ENCODE measurements around the gene SRSF1.
A peak's percentile ranks its signal among the peaks of the same experiment; 100 is the strongest.

Gene SRSF1, protein sequence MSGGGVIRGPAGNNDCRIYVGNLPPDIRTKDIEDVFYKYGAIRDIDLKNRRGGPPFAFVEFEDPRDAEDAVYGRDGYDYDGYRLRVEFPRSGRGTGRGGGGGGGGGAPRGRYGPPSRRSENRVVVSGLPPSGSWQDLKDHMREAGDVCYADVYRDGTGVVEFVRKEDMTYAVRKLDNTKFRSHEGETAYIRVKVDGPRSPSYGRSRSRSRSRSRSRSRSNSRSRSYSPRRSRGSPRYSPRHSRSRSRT

DNA sequence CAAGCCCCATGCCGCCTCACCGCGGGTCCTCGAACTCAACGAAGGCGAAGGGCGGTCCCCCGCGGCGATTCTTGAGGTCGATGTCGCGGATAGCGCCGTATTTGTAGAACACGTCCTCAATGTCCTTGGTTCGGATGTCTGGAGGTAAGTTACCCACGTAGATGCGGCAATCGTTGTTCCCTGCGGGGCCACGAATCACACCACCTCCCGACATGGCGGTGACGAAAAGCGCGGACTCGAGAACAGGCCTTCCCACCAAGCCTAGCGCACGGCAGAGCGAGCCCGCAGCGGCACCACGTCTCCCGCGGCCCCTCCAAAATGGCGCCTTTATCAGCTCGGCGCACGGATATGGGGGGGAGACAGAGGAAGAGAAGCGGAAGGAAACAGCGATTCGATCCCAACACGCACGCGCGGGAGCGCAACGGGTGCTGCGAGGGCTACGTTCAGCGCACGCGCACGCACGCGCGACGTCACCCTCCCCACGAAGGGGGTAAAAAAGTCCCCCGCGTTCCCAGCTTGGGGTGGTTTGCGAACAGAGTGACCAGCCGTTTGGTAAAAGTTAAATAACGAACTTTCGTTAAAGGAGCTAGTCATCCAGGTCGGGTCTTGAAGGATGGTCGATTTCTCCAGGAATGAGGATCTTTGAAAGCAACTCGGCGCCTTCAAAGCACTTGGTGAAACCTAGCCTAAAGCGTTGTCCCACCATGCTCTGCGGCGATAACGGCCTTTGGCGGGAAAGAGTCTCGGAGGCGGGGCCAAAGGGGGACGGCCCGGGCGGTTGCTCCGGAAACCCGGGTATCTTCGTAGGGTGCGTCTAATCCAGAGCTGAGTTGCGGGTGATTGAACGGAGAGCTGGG is at the start of gene SRSF1:
TSS of gene SRSF1 (minus strand) at position 323 of the 857 bp plus-strand sequence. CDS start at position 214, 109 bp downstream.
- peak within 1 kb of the TSS; percentile 90 for H3K4me3 ChIP-seq (ENCODE audit: low read depth, low read length)
- TF ChIP-seq, protein P1, sequence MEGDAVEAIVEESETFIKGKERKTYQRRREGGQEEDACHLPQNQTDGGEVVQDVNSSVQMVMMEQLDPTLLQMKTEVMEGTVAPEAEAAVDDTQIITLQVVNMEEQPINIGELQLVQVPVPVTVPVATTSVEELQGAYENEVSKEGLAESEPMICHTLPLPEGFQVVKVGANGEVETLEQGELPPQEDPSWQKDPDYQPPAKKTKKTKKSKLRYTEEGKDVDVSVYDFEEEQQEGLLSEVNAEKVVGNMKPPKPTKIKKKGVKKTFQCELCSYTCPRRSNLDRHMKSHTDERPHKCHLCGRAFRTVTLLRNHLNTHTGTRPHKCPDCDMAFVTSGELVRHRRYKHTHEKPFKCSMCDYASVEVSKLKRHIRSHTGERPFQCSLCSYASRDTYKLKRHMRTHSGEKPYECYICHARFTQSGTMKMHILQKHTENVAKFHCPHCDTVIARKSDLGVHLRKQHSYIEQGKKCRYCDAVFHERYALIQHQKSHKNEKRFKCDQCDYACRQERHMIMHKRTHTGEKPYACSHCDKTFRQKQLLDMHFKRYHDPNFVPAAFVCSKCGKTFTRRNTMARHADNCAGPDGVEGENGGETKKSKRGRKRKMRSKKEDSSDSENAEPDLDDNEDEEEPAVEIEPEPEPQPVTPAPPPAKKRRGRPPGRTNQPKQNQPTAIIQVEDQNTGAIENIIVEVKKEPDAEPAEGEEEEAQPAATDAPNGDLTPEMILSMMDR (IDR thresholded peaks at IDR 0.05; ENCODE audit: low read depth, low read length): no peak
- TF ChIP-seq MYC (IDR thresholded peaks at IDR 0.05; ENCODE audit: low read depth, low read length): peak; percentile 81
- TF ChIP-seq POLR2A (IDR thresholded peaks at IDR 0.05; ENCODE audit: extremely low read depth, insufficient read length): peak; percentile 92
- TF ChIP-seq, protein P2, sequence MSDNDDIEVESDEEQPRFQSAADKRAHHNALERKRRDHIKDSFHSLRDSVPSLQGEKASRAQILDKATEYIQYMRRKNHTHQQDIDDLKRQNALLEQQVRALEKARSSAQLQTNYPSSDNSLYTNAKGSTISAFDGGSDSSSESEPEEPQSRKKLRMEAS (IDR thresholded peaks at IDR 0.05; ENCODE audit: low read depth, low read length): peak; percentile 23; the same call in 1 of the 2 replicates
- peak; percentile 97 for DNase-seq (ENCODE audit: low read depth)

DNA sequence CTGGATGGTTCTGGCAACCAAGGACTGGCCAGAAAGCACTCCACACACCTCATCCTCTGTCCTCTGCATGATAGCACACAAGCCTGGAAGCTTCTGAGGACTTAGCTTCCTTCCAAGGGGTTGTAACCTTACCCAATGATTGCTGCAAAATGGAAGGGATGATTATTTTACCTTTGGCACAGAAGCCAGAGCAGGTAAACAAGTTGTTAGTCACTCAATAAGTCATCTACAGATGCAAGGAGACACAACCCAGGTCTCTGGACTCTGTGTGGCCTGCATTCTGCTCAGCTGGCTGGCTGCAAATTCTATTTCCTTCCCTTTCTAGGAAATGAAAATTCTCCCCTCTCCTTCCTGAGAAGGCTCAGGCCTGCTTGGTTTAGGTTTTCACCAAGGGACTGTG is 49.4 kb upstream of the SRSF1 start:
- no peak overlapping the region for H3K4me3 ChIP-seq (ENCODE audit: low read depth, low read length)
- TF ChIP-seq MYC (IDR thresholded peaks at IDR 0.05; ENCODE audit: low read depth, low read length) (no peak), POLR2A (IDR thresholded peaks at IDR 0.05; ENCODE audit: extremely low read depth, insufficient read length) (no peak)
- TF ChIP-seq, protein P2 (IDR thresholded peaks at IDR 0.05; ENCODE audit: low read depth, low read length): no peak
- TF ChIP-seq, protein P1 (IDR thresholded peaks at IDR 0.05; ENCODE audit: low read depth, low read length): no peak
- DNase-seq (ENCODE audit: low read depth): no peak

DNA sequence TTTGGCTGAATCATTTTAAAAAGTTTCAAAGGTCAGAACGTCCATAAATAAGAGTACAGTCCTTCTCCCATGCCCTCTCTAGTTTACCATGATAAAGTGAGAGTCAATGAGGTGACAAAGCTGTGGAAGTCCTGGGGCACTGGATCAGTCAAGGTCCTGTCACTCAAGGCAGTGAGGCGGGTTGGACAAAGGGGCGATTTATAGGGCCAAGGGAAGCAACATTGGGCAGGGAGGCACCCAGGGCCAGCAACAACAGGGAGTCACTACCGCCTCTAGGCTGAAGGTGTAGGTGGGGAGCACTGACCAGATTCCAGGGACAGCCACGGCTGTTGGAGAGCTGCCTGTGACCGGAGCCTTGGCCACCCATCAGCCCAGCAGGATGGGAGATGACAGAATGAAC is 47.6 kb upstream of the SRSF1 start:
- no peak for DNase-seq (ENCODE audit: low read depth)
- H3K4me3 ChIP-seq (ENCODE audit: low read depth, low read length): no peak overlapping the region
- TF ChIP-seq POLR2A (IDR thresholded peaks at IDR 0.05; ENCODE audit: extremely low read depth, insufficient read length): no peak
- TF ChIP-seq MYC (IDR thresholded peaks at IDR 0.05; ENCODE audit: low read depth, low read length): no peak
- TF ChIP-seq, protein P1 (IDR thresholded peaks at IDR 0.05; ENCODE audit: low read depth, low read length): no peak
- TF ChIP-seq, protein P2 (IDR thresholded peaks at IDR 0.05; ENCODE audit: low read depth, low read length): no peak

DNA sequence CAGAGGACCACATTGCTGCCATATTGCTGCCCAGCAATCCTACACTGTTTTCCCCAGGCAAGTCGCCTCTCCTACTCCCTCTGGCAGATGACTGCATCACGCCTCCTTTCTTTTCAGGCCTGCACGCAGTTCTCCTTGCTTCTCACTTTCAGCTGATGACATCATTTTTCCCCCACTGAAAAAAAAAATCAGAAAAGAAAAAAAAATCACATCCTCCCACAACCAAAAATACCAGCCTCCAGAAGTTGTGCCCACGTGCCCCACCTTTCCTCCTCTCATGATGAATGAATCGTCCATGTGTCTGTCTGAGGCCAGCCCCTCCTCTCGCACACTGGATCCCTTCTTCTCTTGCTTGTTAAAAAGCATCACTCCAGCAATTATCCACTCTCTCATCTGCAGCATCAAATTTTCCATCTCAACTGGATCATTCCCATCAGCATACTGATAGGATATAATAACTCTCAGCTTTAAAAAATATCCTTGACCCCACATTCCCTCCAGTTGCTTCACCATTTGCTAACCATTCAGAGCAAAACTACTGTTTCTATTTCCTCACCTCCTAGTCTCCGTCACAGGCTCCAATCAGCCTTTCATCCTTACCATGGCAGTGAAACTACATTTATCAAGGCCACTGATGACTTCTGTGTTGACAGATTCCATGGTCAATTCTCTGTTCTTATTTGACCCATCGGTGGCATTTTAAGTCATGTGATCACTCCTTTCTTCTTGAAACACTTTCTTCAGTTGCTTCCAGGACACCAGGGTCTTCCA is 46.1 kb upstream of the SRSF1 start:
- no peak for DNase-seq (ENCODE audit: low read depth)
- TF ChIP-seq, protein P1 (IDR thresholded peaks at IDR 0.05; ENCODE audit: low read depth, low read length): no peak
- TF ChIP-seq, protein P2 (IDR thresholded peaks at IDR 0.05; ENCODE audit: low read depth, low read length): no peak
- TF ChIP-seq MYC (IDR thresholded peaks at IDR 0.05; ENCODE audit: low read depth, low read length): no peak
- TF ChIP-seq POLR2A (IDR thresholded peaks at IDR 0.05; ENCODE audit: extremely low read depth, insufficient read length): no peak
- no peak overlapping the region for H3K4me3 ChIP-seq (ENCODE audit: low read depth, low read length)

DNA sequence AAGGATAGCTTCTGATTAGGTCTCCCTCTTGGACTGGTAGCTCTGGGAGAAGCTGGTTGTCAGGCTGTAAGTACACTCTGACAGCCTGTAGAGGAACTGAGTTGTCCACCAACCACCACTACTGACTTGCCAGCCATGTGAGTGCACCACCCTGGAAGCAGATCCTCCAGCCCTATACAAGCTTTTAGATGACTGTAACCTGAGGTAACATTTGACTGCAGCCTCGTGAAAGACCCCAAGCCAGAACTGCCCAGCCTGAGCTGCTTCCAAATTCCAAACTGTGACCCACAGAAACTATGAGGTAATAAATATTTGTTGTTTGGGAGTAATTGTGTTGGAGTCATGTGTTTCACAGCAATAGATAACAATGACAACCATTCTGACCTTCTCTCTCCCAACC is 45.4 kb upstream of the SRSF1 start:
- no peak for DNase-seq (ENCODE audit: low read depth)
- TF ChIP-seq, protein P2 (IDR thresholded peaks at IDR 0.05; ENCODE audit: low read depth, low read length): no peak
- TF ChIP-seq MYC (IDR thresholded peaks at IDR 0.05; ENCODE audit: low read depth, low read length): no peak
- TF ChIP-seq, protein P1 (IDR thresholded peaks at IDR 0.05; ENCODE audit: low read depth, low read length): no peak
- no peak for TF ChIP-seq POLR2A (IDR thresholded peaks at IDR 0.05; ENCODE audit: extremely low read depth, insufficient read length)
- H3K4me3 ChIP-seq (ENCODE audit: low read depth, low read length): no peak overlapping the region
